ENCODE data around the gene ZWINT.

Gene ZWINT

GRCh38 chr10:56360967-56361612 is at the start of gene ZWINT:
Gene ZWINT (minus strand): TSS chr10:56361259. CDS start chr10:56361236, 23 bp downstream.
- H3K27me3 ChIP-seq (ENCODE audit: insufficient read depth, low read depth), result no peaks in the 10 kb centered on the region
- peaks cover 12% of the 10 kb centered on the region for H3K79me2 ChIP-seq (ENCODE audit: insufficient read depth, low read depth)

GRCh38 chr10:56383806-56384205 is 22.7 kb upstream of the ZWINT start:
- no peaks in the 10 kb centered on the region for H4K20me1 ChIP-seq (ENCODE audit: insufficient read depth)
- H3K4me1 ChIP-seq (ENCODE audit: low read depth, poor library complexity, severe bottlenecking), result no peaks in the 10 kb centered on the region
- H3K79me2 ChIP-seq (ENCODE audit: insufficient read depth, low read depth), result no peaks in the 10 kb centered on the region
- no peak overlapping the region for H2AFZ ChIP-seq (ENCODE audit: low read depth)
- no peaks in the 10 kb centered on the region for H3K36me3 ChIP-seq (ENCODE audit: insufficient read depth)
- H3K4me2 ChIP-seq, result no peak overlapping the region
- no peak overlapping the region for H3K9ac ChIP-seq
- no peaks in the 10 kb centered on the region for H3K27me3 ChIP-seq (ENCODE audit: insufficient read depth, low read depth)
- H3K27ac ChIP-seq, result no peak overlapping the region
- no peak overlapping the region for H3K4me3 ChIP-seq (IDR thresholded peaks at IDR 0.05; ENCODE audit: insufficient read depth, low read depth, low read length)
- TF ChIP-seq CTCF (conservative IDR thresholded peaks at IDR 0.05; ENCODE audit: low read depth, low read length), result no peak

More at GRCh38 chr10:56360967-56361612, at the start of gene ZWINT:
- Histone ChIP-seq H3K9ac (peak within 1 kb of the TSS; percentile 59; the same call in 1 of the 2 replicates), H3K27ac (peak within 1 kb of the TSS; percentile 45; the same call in 1 of the 2 replicates), H3K4me3 (IDR thresholded peaks at IDR 0.05; ENCODE audit: insufficient read depth, low read depth, low read length) (peak within 1 kb of the TSS; percentile 40), H3K4me1 (ENCODE audit: low read depth, poor library complexity, severe bottlenecking) (peaks cover 8% of the 10 kb centered on the region), H3K36me3 (ENCODE audit: insufficient read depth) (peaks cover 4% of the 10 kb centered on the region), H4K20me1 (ENCODE audit: insufficient read depth) (no peaks in the 10 kb centered on the region), H2AFZ (ENCODE audit: low read depth) (peak within 1 kb of the TSS; percentile 94), H3K4me2 (peak within 1 kb of the TSS; percentile 92)
- TF ChIP-seq CTCF (conservative IDR thresholded peaks at IDR 0.05; ENCODE audit: low read depth, low read length), result no peak

- no peak overlapping the region for H3K4me3 ChIP-seq (IDR thresholded peaks at IDR 0.05; ENCODE audit: insufficient read depth, low read depth, low read length)
- H3K79me2 ChIP-seq (ENCODE audit: insufficient read depth, low read depth), result no peaks in the 10 kb centered on the region
- no peaks in the 10 kb centered on the region for H3K27me3 ChIP-seq (ENCODE audit: insufficient read depth, low read depth)
- H4K20me1 ChIP-seq (ENCODE audit: insufficient read depth), result no peaks in the 10 kb centered on the region
- no peaks in the 10 kb centered on the region for H3K36me3 ChIP-seq (ENCODE audit: insufficient read depth)
- no peak overlapping the region for H3K9ac ChIP-seq
- TF ChIP-seq CTCF (conservative IDR thresholded peaks at IDR 0.05; ENCODE audit: low read depth, low read length), result no peak
- no peaks in the 10 kb centered on the region for H3K4me1 ChIP-seq (ENCODE audit: low read depth, poor library complexity, severe bottlenecking)
- H3K27ac ChIP-seq, result no peak overlapping the region
- no peak overlapping the region for H3K4me2 ChIP-seq
- H2AFZ ChIP-seq (ENCODE audit: low read depth), result no peak overlapping the region
These were observed 9.4 kb upstream of the ZWINT start for GRCh38 chr10:56370217-56371113.

- peak overlapping the region; percentile 59; the same call in 1 of the 2 replicates for H3K9ac ChIP-seq
These were observed 484 bp downstream of the ZWINT start for GRCh38 chr10:56360583-56360966.

More at GRCh38 chr10:56360583-56360966, 484 bp downstream of the ZWINT start:
- H3K36me3 ChIP-seq (ENCODE audit: insufficient read depth), result peaks cover 4% of the 10 kb centered on the region
- no peak overlapping the region for H3K27ac ChIP-seq
- no peaks in the 10 kb centered on the region for H3K27me3 ChIP-seq (ENCODE audit: insufficient read depth, low read depth)
- H3K4me2 ChIP-seq, result peak overlapping the region; percentile 92
- H3K4me1 ChIP-seq (ENCODE audit: low read depth, poor library complexity, severe bottlenecking), result peaks cover 8% of the 10 kb centered on the region
- H3K4me3 ChIP-seq (IDR thresholded peaks at IDR 0.05; ENCODE audit: insufficient read depth, low read depth, low read length), result peak overlapping the region; percentile 40
- peaks cover 12% of the 10 kb centered on the region for H3K79me2 ChIP-seq (ENCODE audit: insufficient read depth, low read depth)
- no peaks in the 10 kb centered on the region for H4K20me1 ChIP-seq (ENCODE audit: insufficient read depth)
- peak overlapping the region; percentile 94 for H2AFZ ChIP-seq (ENCODE audit: low read depth)
- TF ChIP-seq CTCF (conservative IDR thresholded peaks at IDR 0.05; ENCODE audit: low read depth, low read length), result no peak
